ENCODE measurements around the gene KDM4B.

DNA sequence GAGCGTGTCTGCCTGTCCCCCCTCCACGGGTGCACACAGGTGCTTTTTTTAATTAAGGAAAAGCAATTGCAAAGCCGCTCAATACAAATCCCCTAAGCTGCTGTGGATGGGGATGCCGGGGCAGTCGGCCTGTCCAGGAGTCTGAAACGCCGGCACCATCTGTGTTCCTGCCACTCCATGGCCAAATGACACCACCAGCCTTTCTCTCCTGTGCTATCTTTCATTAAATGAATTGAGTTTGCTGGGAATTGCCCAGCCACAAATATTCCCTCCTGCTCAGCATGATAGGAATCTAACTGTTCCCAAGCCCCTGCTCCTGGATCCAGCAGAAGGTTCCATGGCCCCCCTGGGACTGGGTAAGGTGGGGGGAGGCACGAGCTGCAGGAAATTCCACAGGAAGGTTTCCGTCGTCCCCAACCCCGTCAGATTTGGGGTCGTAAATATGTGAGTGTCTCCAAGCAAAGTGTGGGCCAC lies 139.2 kb downstream of the KDM4B start:
- TF ChIP-seq CTCF (IDR thresholded peaks at IDR 0.05) (no peak), POLR2A (IDR thresholded peaks at IDR 0.05) (no peak)
